ENCODE data around the gene ELP5.

Gene ELP5

DNA sequence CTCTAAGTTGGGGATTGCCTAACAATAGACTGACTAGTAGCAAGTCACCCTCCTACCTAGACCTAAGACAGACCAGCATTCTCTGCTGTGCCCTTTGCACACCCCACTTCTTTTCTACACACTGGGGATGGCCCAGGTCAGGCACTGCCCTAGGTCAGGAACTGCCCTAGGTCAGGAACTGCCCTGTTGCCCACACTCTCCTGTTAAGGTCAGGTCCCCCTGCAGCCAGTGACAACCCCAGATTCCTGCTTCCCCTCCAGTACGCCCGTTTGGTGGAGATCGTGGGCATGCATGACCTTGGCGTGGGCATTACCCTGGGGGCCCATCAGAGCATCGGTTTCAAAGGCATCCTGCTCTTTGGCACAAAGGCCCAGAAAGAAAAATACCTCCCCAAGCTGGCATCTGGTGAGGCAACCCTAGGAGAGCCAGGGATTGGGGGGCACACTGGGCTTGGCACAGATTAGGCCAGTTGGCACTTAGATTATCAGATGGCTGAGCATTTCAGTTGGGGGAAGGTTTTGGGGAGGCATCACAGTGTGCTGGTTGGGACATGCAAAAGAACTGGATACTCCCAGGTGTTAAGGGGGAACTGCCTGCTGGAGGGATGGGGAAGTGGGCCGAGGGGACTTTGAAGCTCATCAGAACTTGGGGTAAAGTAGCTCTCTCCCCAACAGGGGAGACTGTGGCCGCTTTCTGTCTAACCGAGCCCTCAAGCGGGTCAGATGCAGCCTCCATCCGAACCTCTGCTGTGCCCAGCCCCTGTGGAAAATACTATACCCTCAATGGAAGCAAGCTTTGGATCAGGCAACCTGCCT, 30.5 kb upstream of the ELP5 start:
- Histone ChIP-seq H3K27me3 (ENCODE audit: control insufficient read depth, insufficient read depth, low read length) (no peaks in the 10 kb centered on the region), H3K27ac (ENCODE audit: low read depth, low read length) (peak overlapping the region; percentile 93), H3K36me3 (ENCODE audit: control insufficient read depth, insufficient read depth, low read length) (peaks cover 31% of the 10 kb centered on the region), H3K4me3 (ENCODE audit: low read length) (peak overlapping the region; percentile 93), H3K4me1 (ENCODE audit: control insufficient read depth, insufficient read depth, low read length) (peaks cover 18% of the 10 kb centered on the region), H3K9ac (ENCODE audit: low read length) (peak overlapping the region; percentile 52)

DNA sequence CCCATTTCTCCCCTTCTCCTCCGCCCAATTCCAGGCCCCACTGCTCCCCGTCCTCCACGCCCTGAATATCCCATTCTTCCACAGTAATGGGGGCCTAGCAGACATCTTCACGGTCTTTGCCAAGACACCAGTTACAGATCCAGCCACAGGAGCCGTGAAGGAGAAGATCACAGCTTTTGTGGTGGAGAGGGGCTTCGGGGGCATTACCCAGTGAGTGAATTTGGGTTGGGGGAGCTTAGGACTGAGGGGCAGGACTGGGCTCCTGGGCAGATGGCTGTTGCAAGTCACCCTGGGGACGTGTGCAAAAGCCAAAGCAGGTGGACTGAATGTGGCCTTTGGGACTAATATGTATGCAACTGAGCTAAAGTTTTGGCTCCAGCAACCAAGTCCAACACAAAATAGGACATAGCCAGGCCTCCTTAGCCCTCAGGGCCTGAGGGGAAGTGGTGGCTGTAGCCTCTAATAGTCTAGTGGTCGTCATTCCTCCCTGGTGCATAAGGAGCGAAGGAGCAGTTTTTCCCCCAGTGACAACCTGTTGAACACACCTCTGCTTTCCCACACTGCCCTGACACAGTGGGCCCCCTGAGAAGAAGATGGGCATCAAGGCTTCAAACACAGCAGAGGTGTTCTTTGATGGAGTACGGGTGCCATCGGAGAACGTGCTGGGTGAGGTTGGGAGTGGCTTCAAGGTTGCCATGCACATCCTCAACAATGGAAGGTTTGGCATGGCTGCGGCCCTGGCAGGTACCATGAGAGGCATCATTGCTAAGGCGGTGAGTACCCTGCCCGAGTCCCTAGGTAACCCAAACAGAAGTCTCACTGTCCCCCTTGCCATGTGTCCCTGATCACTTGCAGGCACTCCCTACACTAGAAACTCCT, 29.7 kb upstream of the ELP5 start:
- Histone ChIP-seq H3K4me1 (ENCODE audit: control insufficient read depth, insufficient read depth, low read length) (peaks cover 18% of the 10 kb centered on the region), H3K9ac (ENCODE audit: low read length) (no peak overlapping the region), H3K27ac (ENCODE audit: low read depth, low read length) (no peak overlapping the region), H3K27me3 (ENCODE audit: control insufficient read depth, insufficient read depth, low read length) (no peaks in the 10 kb centered on the region), H3K36me3 (ENCODE audit: control insufficient read depth, insufficient read depth, low read length) (peaks cover 40% of the 10 kb centered on the region), H3K4me3 (ENCODE audit: low read length) (no peak overlapping the region)

DNA sequence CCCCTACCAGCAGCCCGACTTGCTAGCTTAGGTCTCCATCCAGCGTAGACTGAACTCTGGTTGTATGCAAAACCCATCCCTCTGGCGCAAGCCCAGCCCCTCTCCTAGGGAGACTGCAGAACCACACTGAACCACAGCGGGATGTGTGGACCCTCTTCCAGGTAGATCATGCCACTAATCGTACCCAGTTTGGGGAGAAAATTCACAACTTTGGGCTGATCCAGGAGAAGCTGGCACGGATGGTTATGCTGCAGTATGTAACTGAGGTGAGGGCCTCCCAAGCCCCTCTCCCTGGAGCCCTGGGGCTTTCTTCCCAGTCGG, 29.1 kb upstream of the ELP5 start:
- peaks cover 17% of the 10 kb centered on the region for H3K4me1 ChIP-seq (ENCODE audit: control insufficient read depth, insufficient read depth, low read length)
- no peak overlapping the region for H3K27ac ChIP-seq (ENCODE audit: low read depth, low read length)
- H3K36me3 ChIP-seq (ENCODE audit: control insufficient read depth, insufficient read depth, low read length), result peaks cover 43% of the 10 kb centered on the region
- H3K27me3 ChIP-seq (ENCODE audit: control insufficient read depth, insufficient read depth, low read length), result no peaks in the 10 kb centered on the region
- H3K9ac ChIP-seq (ENCODE audit: low read length), result no peak overlapping the region
- no peak overlapping the region for H3K4me3 ChIP-seq (ENCODE audit: low read length)

- Histone ChIP-seq H3K36me3 (ENCODE audit: control insufficient read depth, insufficient read depth, low read length) (peaks cover 44% of the 10 kb centered on the region), H3K4me1 (ENCODE audit: control insufficient read depth, insufficient read depth, low read length) (peaks cover 14% of the 10 kb centered on the region), H3K27me3 (ENCODE audit: control insufficient read depth, insufficient read depth, low read length) (no peaks in the 10 kb centered on the region), H3K27ac (ENCODE audit: low read depth, low read length) (no peak overlapping the region), H3K4me3 (ENCODE audit: low read length) (no peak overlapping the region), H3K9ac (ENCODE audit: low read length) (no peak overlapping the region)
Measured at GRCh38 chr17:7223375-7223774, 28.6 kb upstream of the ELP5 start.

DNA sequence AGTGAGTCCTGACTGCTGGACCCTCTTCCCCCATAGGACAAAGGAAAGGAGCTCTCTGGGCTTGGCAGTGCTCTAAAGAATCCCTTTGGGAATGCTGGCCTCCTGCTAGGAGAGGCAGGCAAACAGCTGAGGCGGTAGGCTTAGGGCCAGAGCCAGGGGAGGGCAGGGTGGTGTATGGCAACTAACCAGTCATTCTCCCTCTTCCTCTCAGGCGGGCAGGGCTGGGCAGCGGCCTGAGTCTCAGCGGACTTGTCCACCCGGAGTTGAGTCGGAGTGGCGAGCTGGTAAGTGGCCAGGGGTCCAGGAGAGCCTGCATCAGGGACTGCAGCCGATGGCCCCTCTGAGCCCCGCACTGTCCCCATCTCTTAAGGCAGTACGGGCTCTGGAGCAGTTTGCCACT, 27.9 kb upstream of the ELP5 start:
- Histone ChIP-seq H3K4me1 (ENCODE audit: control insufficient read depth, insufficient read depth, low read length) (peaks cover 14% of the 10 kb centered on the region), H3K9ac (ENCODE audit: low read length) (no peak overlapping the region), H3K4me3 (ENCODE audit: low read length) (no peak overlapping the region), H3K27me3 (ENCODE audit: control insufficient read depth, insufficient read depth, low read length) (no peaks in the 10 kb centered on the region), H3K36me3 (ENCODE audit: control insufficient read depth, insufficient read depth, low read length) (peaks cover 52% of the 10 kb centered on the region), H3K27ac (ENCODE audit: low read depth, low read length) (no peak overlapping the region)

DNA sequence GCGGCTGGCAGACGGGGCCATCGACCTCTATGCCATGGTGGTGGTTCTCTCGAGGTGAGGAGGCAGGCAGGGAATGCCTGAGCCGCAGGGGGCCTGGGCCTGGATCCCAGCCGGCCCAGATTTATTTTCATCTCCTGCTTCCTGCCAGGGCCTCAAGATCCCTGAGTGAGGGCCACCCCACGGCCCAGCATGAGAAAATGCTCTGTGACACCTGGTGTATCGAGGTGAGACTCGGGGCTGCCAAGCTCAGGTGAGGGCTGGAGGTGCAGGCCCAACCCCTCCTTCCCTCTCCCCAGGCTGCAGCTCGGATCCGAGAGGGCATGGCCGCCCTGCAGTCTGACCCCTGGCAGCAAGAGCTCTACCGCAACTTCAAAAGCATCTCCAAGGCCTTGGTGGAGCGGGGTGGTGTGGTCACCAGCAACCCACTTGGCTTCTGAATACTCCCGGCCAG, 27.3 kb upstream of the ELP5 start:
- Histone ChIP-seq H3K27me3 (ENCODE audit: control insufficient read depth, insufficient read depth, low read length) (no peaks in the 10 kb centered on the region), H3K4me3 (ENCODE audit: low read length) (no peak overlapping the region), H3K9ac (ENCODE audit: low read length) (no peak overlapping the region), H3K36me3 (ENCODE audit: control insufficient read depth, insufficient read depth, low read length) (peaks cover 57% of the 10 kb centered on the region), H3K4me1 (ENCODE audit: control insufficient read depth, insufficient read depth, low read length) (peaks cover 10% of the 10 kb centered on the region), H3K27ac (ENCODE audit: low read depth, low read length) (no peak overlapping the region)

- H3K4me3 ChIP-seq (ENCODE audit: low read length), result no peak overlapping the region
- no peak overlapping the region for H3K27ac ChIP-seq (ENCODE audit: low read depth, low read length)
- H3K4me1 ChIP-seq (ENCODE audit: control insufficient read depth, insufficient read depth, low read length), result peaks cover 4% of the 10 kb centered on the region
- H3K9ac ChIP-seq (ENCODE audit: low read length), result no peak overlapping the region
- no peaks in the 10 kb centered on the region for H3K27me3 ChIP-seq (ENCODE audit: control insufficient read depth, insufficient read depth, low read length)
- peaks cover 63% of the 10 kb centered on the region for H3K36me3 ChIP-seq (ENCODE audit: control insufficient read depth, insufficient read depth, low read length)
Measured at GRCh38 chr17:7225711-7226331, 26.2 kb upstream of the ELP5 start.

- Histone ChIP-seq H3K9ac (ENCODE audit: low read length) (no peak overlapping the region), H3K27ac (ENCODE audit: low read depth, low read length) (no peak overlapping the region), H3K4me3 (ENCODE audit: low read length) (no peak overlapping the region), H3K27me3 (ENCODE audit: control insufficient read depth, insufficient read depth, low read length) (no peaks in the 10 kb centered on the region), H3K4me1 (ENCODE audit: control insufficient read depth, insufficient read depth, low read length) (no peaks in the 10 kb centered on the region), H3K36me3 (ENCODE audit: control insufficient read depth, insufficient read depth, low read length) (peaks cover 61% of the 10 kb centered on the region)
Measured at GRCh38 chr17:7226721-7227710, 25.0 kb upstream of the ELP5 start.

DNA sequence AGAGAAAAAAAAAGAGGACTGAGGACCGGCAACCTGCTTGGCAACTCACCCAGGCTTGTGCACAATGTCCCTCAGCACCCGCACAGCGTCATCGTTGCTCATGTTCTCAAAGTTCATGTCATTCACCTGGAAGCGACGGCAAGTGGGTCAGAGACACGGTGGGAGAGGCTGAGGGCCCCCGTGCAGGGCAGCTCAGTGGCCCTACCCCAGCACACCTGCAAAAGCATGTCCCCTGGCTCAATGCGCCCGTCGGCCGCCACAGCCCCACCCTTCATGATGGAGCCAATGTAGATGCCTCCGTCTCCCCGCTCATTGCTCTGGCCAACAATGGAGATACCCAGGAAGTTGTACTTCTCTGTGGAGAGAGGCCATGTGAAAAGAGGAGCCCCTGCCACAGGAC, 23.1 kb upstream of the ELP5 start:
- H3K4me3 ChIP-seq (ENCODE audit: low read length), result no peak overlapping the region
- H3K9ac ChIP-seq (ENCODE audit: low read length), result no peak overlapping the region
- H3K36me3 ChIP-seq (ENCODE audit: control insufficient read depth, insufficient read depth, low read length), result peaks cover 43% of the 10 kb centered on the region
- H3K27ac ChIP-seq (ENCODE audit: low read depth, low read length), result no peak overlapping the region
- H3K27me3 ChIP-seq (ENCODE audit: control insufficient read depth, insufficient read depth, low read length), result no peaks in the 10 kb centered on the region
- peaks cover 2% of the 10 kb centered on the region for H3K4me1 ChIP-seq (ENCODE audit: control insufficient read depth, insufficient read depth, low read length)

- H3K27me3 ChIP-seq (ENCODE audit: control insufficient read depth, insufficient read depth, low read length), result no peaks in the 10 kb centered on the region
- H3K4me3 ChIP-seq (ENCODE audit: low read length), result no peak overlapping the region
- no peak overlapping the region for H3K9ac ChIP-seq (ENCODE audit: low read length)
- H3K36me3 ChIP-seq (ENCODE audit: control insufficient read depth, insufficient read depth, low read length), result peaks cover 39% of the 10 kb centered on the region
- H3K27ac ChIP-seq (ENCODE audit: low read depth, low read length), result no peak overlapping the region
- H3K4me1 ChIP-seq (ENCODE audit: control insufficient read depth, insufficient read depth, low read length), result peaks cover 2% of the 10 kb centered on the region
Measured at GRCh38 chr17:7229504-7229903, 22.5 kb upstream of the ELP5 start.

- H3K27me3 ChIP-seq (ENCODE audit: control insufficient read depth, insufficient read depth, low read length), result no peaks in the 10 kb centered on the region
- H3K36me3 ChIP-seq (ENCODE audit: control insufficient read depth, insufficient read depth, low read length), result peaks cover 33% of the 10 kb centered on the region
- no peak overlapping the region for H3K4me3 ChIP-seq (ENCODE audit: low read length)
- no peak overlapping the region for H3K27ac ChIP-seq (ENCODE audit: low read depth, low read length)
- H3K9ac ChIP-seq (ENCODE audit: low read length), result no peak overlapping the region
- H3K4me1 ChIP-seq (ENCODE audit: control insufficient read depth, insufficient read depth, low read length), result peaks cover 5% of the 10 kb centered on the region
Measured at GRCh38 chr17:7232114-7232513, 19.9 kb upstream of the ELP5 start.

All from rectal smooth muscle tissue (tissue), 1 donor.